Activated effector memory CD4-positive, alpha-beta T cell treated with anti-CD3 and anti-CD28 coated beads, Interleukin-2, amount 50 U/mL, for 16 hours (primary cell): Measurements from ENCODE around the gene SF3A1.

Experiments
- DNase-seq: peaks from one replicate; pipeline ENCODE4 v3.0.0-alpha.2; 2020

The SF3A1 gene

GRCh38 chr22:30385942-30386341 is 29.2 kb upstream of the SF3A1 start:
- DNase-seq: no peak

- no peak for DNase-seq
Measured at GRCh38 chr22:30383061-30383460, 26.4 kb upstream of the SF3A1 start.

GRCh38 chr22:30382340-30382739 is 25.6 kb upstream of the SF3A1 start:
- DNase-seq: no peak

GRCh38 chr22:30381264-30381663 is 24.6 kb upstream of the SF3A1 start:
- no peak for DNase-seq

GRCh38 chr22:30380011-30380410 is 23.3 kb upstream of the SF3A1 start:
- no peak for DNase-seq

GRCh38 chr22:30375312-30375849 is 18.7 kb upstream of the SF3A1 start:
- no peak for DNase-seq

- no peak for DNase-seq
Measured at GRCh38 chr22:30373331-30374325, 16.9 kb upstream of the SF3A1 start.

- DNase-seq: no peak
Measured at GRCh38 chr22:30372915-30373314, 16.2 kb upstream of the SF3A1 start.

GRCh38 chr22:30371981-30372380 is 15.3 kb upstream of the SF3A1 start:
- no peak for DNase-seq

- DNase-seq: no peak
Measured at GRCh38 chr22:30371321-30371720, 14.6 kb upstream of the SF3A1 start.

GRCh38 chr22:30370641-30371230 is 14.0 kb upstream of the SF3A1 start:
- no peak for DNase-seq

- DNase-seq: no peak
Measured at GRCh38 chr22:30368420-30368819, 11.7 kb upstream of the SF3A1 start.

GRCh38 chr22:30365891-30366290 is 9.2 kb upstream of the SF3A1 start:
- no peak for DNase-seq

- DNase-seq: no peak
Measured at GRCh38 chr22:30362651-30363281, 6.1 kb upstream of the SF3A1 start.

- DNase-seq: no peak
Measured at GRCh38 chr22:30361916-30362650, 5.4 kb upstream of the SF3A1 start.

- DNase-seq: no peak
Measured at GRCh38 chr22:30358541-30358940, 1.8 kb upstream of the SF3A1 start.

- no peak for DNase-seq
Measured at GRCh38 chr22:30357650-30358215, 1.0 kb upstream of the SF3A1 start.

GRCh38 chr22:30357236-30357570 is 509 bp upstream of the SF3A1 start:
- DNase-seq: no peak

GRCh38 chr22:30354644-30355043 is 2.0 kb downstream of the SF3A1 start:
- DNase-seq: no peak

- no peak for DNase-seq
Measured at GRCh38 chr22:30351226-30351625, 5.5 kb downstream of the SF3A1 start.

GRCh38 chr22:30348809-30349208 is 7.9 kb downstream of the SF3A1 start:
- DNase-seq: no peak

- DNase-seq: no peak
Measured at GRCh38 chr22:30348404-30348803, 8.3 kb downstream of the SF3A1 start.
